Left renal pelvis (tissue), 4 donors: ENCODE results near the gene DNAAF5. TPM values are rescaled to one million over a fixed set of nuclear protein-coding genes. Genes with fewer than 3 reads are reported as not detected.
"Not testable (repeated sequence)": the region's sequence is repeated elsewhere in the genome, so short reads cannot be mapped to it uniquely, and the experiment has no call there.

Experiments used
- DNase-seq, 4 donors: peaks; one replicate each; pipeline ENCODE4 v3.0.0-alpha.2; 2013; ENCODE audit warnings: low read depth in 4 of 4, low spot score in 3 of 4
- polyA plus RNA-seq, 4 donors: library from polyadenylated mRNA; unstranded; fragments of 120-200 nt; gene quantifications; one replicate each; pipeline ENCODE4 v1.2.1, GENCODE V29; 2013; ENCODE audit not compliant: insufficient read length in 4 of 4

Gene DNAAF5
- polyA plus RNA-seq, 4 donors, result 23.6 to 39.5 (median 30.9) TPM

- DNase-seq, result no peak
Observed at GRCh38 chr7:728602-729001, 2.1 kb downstream of the DNAAF5 start.

DNA sequence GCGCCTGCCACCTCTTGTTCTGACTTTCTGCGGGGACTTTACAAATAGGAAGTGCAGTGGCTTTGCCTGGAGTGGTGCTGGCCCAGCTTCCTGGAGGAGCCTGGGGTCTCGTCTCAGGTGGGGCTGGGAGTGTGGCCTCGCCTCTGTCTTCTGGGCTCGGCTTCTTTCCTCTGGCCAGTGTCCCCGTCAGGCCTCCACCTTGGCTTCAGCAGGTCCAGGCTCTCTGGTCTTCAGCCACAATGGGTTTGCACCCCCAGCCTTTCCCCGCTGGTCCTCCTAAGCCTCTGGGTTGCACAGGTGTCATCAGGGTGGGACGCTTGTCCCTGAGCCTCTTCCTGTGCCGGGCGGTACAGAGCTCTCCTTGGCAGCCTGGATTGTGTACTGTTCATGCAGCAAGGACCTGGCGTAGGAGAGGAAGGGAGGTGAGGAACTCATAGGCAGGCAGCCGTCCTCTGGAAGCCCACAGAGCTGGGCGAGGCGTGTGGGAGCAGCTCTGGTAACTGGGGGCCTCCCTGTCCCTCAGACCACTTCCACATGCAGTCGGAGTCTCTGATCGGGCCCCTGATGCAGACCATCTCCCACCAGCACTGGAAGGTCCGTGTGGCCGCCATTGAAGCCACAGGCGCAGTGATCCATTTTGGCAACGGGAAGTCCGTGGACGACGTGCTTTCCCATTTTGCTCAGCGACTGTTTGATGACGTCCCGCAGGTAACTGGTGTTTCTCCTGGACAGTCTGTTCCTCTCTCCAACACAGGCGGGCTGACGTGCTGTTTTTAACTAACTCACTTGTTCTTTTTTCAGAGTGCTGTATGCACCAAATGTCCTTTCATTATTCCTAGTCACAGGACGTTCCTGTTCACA lies 2.9 kb downstream of the DNAAF5 start:
- DNase-seq, result no peak

DNA sequence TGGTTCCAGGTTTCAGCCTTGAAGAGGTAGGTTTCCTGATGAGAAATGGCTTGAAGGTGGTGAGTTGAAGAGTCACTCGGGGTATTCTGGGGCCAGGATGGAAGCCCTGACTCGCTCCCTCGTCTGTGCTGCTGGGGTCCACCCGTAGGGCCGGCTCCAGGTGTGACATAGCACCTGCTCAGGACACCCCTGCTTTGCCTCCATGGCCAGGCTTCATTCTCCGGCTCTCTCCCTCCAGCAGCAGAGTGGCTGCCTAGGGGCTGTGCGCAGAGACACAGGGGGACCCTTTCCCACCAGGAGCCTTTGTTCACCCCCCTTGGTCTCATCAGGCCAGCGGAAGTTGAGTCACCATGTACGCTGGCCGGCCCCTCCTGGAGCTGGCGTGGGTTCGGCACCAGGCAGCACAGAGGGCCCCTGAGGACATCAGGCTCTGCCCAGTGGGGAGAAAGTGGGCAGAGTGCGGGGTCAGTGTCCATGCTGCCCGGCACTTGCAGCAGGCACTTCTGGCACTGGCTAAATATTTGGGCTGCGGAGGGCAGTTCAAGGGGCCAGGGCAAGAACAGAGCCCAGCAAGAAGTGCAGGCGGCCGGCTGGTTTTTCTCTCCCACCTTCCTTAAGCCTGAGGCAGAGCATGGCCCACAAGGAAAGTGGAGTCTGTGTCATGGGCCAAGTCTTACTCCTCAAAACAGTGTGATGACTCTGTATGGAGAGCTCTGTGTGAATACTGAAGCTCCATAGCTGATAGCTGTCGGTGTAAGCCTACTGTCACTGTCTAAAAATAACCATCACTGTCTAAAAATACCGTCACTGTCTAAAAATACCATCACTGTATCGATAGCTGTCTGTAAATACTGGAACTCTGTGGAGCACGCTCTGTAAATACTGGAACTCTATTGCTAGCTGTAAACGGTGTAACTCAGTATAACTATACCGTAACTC lies 4.3 kb downstream of the DNAAF5 start:
- no peak for DNase-seq

- no peak for DNase-seq
Observed at GRCh38 chr7:731440-732085, 5.1 kb downstream of the DNAAF5 start.

- no peak for DNase-seq
Observed at GRCh38 chr7:732094-732541, 5.6 kb downstream of the DNAAF5 start.

- no peak for DNase-seq
Observed at GRCh38 chr7:732556-732955, 6.1 kb downstream of the DNAAF5 start.

GRCh38 chr7:734214-734613 lies 7.7 kb downstream of the DNAAF5 start:
- DNase-seq, result no peak

DNA sequence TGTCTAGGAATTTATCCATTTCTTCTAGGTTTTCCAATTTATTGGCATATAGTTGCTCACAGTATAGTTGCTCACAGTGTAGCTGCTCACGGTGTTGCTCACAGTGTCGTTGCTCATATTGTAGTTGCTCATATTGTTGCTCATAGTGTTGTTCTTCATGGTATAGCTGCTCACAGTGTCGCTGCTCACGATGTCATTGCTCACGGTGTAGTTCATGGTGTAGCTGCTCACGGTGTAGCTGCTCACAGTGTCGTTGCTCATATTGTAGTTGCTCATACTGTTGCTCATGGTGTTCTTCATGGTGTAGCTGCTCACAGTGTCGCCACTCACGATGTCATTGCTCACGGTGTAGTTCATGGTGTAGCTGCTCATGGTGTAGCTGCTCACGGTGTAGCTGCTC lies 8.3 kb downstream of the DNAAF5 start:
- no peak for DNase-seq

- DNase-seq, result no peak
Observed at GRCh38 chr7:738241-738640, 11.7 kb downstream of the DNAAF5 start.

DNA sequence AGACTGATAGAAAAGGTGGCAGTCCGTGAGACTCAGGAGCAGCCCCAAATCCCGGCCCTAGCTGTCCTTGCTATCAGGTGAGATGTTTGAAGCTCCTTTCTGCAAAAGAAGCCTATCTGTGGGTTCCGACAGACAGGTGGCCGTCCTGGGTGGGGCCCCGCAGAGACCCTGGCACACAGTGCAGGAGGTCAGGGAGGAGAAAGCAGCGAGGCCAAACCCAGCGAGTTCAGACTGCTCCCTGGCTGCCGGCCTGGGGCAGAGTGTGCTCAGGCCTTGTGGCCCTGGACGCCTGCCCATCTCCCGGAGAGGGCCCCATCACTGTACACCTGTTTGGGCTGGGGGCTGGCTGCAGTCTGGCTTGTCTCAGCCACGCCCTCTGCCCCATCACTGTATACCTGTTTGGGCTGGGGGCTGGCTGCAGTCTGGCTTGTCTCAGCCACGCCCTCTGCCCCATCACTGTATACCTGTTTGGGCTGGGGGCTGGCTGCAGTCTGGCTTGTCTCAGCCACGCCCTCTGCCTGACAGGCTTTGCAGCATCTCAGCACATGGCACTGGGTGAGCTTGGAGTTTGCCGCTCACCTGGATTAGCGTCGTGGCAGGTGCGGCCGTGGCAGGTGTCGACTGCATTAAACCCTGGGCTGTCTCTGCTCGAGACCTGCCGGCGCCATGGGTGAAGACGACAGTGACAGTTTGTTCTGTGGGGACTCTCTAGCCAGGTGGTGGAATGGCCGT lies 12.4 kb downstream of the DNAAF5 start:
- no peak for DNase-seq

DNA sequence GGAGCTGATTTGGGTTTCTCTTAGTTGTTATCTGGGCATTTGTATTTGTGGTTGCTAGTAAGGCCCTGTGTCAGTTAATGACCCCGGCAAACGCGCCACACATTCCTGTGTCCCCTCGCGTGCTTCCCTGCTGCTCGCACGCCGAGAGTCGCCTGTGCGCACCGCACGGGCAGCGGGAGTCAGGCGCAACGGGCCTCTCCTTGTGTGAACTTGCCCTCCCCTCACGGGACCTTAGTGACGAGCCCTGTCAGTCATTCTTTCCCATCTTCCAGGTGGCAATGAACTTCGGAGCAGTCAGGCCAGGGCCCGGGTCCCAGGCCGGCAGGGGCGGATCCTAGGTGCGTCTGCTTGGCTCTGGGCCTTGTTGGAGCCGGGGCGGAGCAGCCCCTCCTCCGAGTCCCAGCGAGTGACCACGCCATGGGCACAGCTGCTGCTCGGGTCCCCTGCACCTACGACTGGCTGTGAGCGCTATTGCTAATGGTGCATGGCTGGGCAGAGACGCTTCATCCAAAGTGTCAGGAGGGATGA lies 13.0 kb downstream of the DNAAF5 start:
- no peak for DNase-seq

GRCh38 chr7:739983-740942 lies 13.8 kb downstream of the DNAAF5 start:
- DNase-seq, result no peak

GRCh38 chr7:741191-741671 lies 14.7 kb downstream of the DNAAF5 start:
- DNase-seq, result no peak

- DNase-seq, result no peak
Observed at GRCh38 chr7:741850-742249, 15.4 kb downstream of the DNAAF5 start.

DNA sequence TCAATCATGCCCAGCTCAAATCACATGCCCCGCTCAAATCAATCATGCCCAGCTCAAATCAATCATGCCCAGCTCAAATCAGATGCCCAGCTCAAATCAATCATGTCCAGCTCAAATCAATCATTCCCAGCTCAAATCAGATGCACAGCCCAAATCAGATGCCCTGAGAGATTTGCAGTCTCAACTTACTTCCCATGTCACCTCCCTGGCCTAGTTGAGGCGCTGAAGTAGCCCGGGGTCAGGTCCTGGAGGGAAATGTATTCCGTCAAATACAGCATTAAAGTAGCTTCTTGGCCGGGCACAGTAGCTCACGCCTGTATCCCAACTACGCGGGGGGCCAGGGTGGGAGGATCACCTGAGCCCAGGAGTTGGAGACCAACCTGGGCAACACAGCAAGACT lies 16.3 kb downstream of the DNAAF5 start:
- no peak for DNase-seq

- not testable (repeated sequence) for DNase-seq
Observed at GRCh38 chr7:743341-744127, 17.0 kb downstream of the DNAAF5 start.

- not testable (repeated sequence) for DNase-seq
Observed at GRCh38 chr7:744128-744520, 17.6 kb downstream of the DNAAF5 start.

- no peak for DNase-seq
Observed at GRCh38 chr7:744854-745430, 18.4 kb downstream of the DNAAF5 start.
